Measurements from ENCODE around the gene RNASE9. TPM values are rescaled to one million over a fixed set of nuclear protein-coding genes. Genes with fewer than 3 reads are reported as not detected.

The RNASE9 gene
- total RNA-seq, 4 donors from 2014 or later: not detected

DNA sequence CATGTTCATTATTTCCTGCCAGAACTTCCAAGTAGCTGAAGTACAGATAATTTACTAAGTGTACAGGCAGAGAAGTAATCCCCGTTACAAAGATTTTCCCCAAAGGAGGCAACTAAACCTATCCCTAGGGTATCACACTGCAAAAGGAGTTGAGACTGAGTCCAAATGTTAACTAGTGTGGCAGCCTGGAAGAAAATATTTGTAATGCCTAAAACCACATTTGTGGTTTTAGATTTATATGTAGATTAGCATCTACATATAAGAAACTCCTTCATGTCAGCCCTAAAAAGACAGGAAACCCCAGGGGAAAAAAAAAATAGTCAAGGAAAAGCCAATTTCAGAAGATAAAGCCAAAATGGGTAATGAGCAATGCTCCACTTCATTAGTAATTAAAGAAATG is 31.7 kb upstream of the RNASE9 start:
- no peak for TF ChIP-seq POLR2AphosphoS5 (IDR thresholded peaks at IDR 0.05)

GRCh38 chr14:20591235-20591634 is 30.4 kb upstream of the RNASE9 start, which contains the start of gene RNASE12:
TSS of gene RNASE12 (minus strand) at chr14:20591376. CDS start at chr14:20590723, 653 bp downstream.
- WGBS: 72% methylated on average over 4 of the region's 4 CpGs
- intact Hi-C loops (cut with DNase I): no loop called here

More for the DNA sequence above, 31.7 kb upstream of the RNASE9 start:
- no peak for DNase-seq (ENCODE audit: extremely low spot score)
- no peak overlapping the region for H3K4me3 ChIP-seq
- H3K9me3 ChIP-seq: no peaks in the 10 kb centered on the region
- no peaks in the 10 kb centered on the region for H3K4me1 ChIP-seq
- H3K27ac ChIP-seq (replicated peaks in 1 of 4): no peak overlapping the region
- WGBS: 45% methylated on average over 1 of the region's 1 CpG
- H3K27me3 ChIP-seq: peaks cover 0 to 15% (median 0%) of the 10 kb centered on the region in 4 donors
- H3K36me3 ChIP-seq: no peaks in the 10 kb centered on the region
- intact Hi-C loops (cut with DNase I): no loop called here

DNA sequence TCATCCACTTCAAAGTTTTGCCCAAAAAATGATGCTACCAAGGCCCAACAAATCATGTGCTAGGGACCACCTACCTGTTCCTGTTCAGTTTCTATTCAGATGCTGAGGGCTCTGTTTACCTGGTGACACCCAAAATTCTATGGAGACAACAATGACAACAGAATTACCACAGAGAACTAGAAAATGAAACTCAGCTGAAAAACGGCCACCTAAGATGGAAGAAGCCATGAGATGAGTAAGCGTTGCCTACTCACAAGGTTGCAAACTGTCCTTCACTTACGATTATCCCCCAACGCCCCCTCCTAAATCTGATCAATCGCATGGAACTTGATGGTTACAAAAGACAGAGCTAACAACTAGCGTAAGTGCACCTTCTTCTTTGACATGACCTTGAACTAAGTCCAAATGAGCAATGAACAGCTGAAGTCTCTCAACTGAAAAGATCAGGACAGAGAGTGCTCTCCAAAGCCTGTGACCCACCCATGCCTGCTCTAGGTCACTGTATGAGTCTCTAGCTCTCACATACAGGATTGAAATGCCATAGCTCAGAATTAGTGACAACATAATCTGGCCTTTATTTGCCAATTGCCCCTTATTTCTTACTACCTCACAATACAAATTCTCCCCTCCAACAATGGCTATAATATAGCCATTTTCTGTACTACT is 26.8 kb upstream of the RNASE9 start, which contains the start of gene RNASE11:
Gene RNASE11 (minus strand): TSS at position 513 of the 666 bp plus-strand sequence.
- no peak within 1 kb of the TSS for H3K4me3 ChIP-seq
- peaks cover 0 to 20% (median 0%) of the 10 kb centered on the region in 4 donors for H3K27me3 ChIP-seq
- 86% methylated on average over 6 of the region's 6 CpGs for WGBS
- no peaks in the 10 kb centered on the region for H3K36me3 ChIP-seq
- intact Hi-C loops (cut with DNase I): no loop called here
- H3K9me3 ChIP-seq: no peaks in the 10 kb centered on the region
- H3K4me1 ChIP-seq: no peaks in the 10 kb centered on the region
- no peak for DNase-seq (ENCODE audit: extremely low spot score)
- H3K27ac ChIP-seq (replicated peaks in 1 of 4): no peak within 1 kb of the TSS
- no peak for TF ChIP-seq POLR2A (IDR thresholded peaks at IDR 0.05; ENCODE audit: low read depth)
- TF ChIP-seq EP300 (IDR thresholded peaks at IDR 0.05): no peak
- no peak for TF ChIP-seq POLR2AphosphoS5 (IDR thresholded peaks at IDR 0.05)
- TF ChIP-seq CTCF (IDR thresholded peaks at IDR 0.05): no peak

More at GRCh38 chr14:20591235-20591634, 30.4 kb upstream of the RNASE9 start, which contains the start of gene RNASE12:
- Histone ChIP-seq H3K4me1 (no peaks in the 10 kb centered on the region), H3K27me3 (peaks cover 0 to 15% (median 0%) of the 10 kb centered on the region in 4 donors), H3K4me3 (no peak within 1 kb of the TSS), H3K36me3 (no peaks in the 10 kb centered on the region), H3K27ac (replicated peaks in 1 of 4) (no peak within 1 kb of the TSS), H3K9me3 (no peaks in the 10 kb centered on the region)
- TF ChIP-seq POLR2AphosphoS5 (IDR thresholded peaks at IDR 0.05) (no peak), CTCF (IDR thresholded peaks at IDR 0.05) (no peak), EP300 (IDR thresholded peaks at IDR 0.05) (no peak), POLR2A (IDR thresholded peaks at IDR 0.05; ENCODE audit: low read depth) (no peak)
- DNase-seq (ENCODE audit: extremely low spot score): no peak

GRCh38 chr14:20583908-20584307 is 23.1 kb upstream of the RNASE9 start:
- Histone ChIP-seq H3K27ac (replicated peaks in 1 of 4) (no peak overlapping the region), H3K36me3 (no peaks in the 10 kb centered on the region), H3K4me3 (no peak overlapping the region), H3K9me3 (no peaks in the 10 kb centered on the region), H3K27me3 (peaks cover 0 to 10% (median 0%) of the 10 kb centered on the region in 4 donors), H3K4me1 (no peaks in the 10 kb centered on the region)
- 54% methylated on average over 5 of the region's 5 CpGs for WGBS
- DNase-seq (ENCODE audit: extremely low spot score): no peak
- TF ChIP-seq POLR2AphosphoS5 (IDR thresholded peaks at IDR 0.05) (no peak), EP300 (IDR thresholded peaks at IDR 0.05) (no peak), CTCF (IDR thresholded peaks at IDR 0.05) (no peak), POLR2A (IDR thresholded peaks at IDR 0.05; ENCODE audit: low read depth) (no peak)
- intact Hi-C loops (cut with DNase I): no loop called here

DNA sequence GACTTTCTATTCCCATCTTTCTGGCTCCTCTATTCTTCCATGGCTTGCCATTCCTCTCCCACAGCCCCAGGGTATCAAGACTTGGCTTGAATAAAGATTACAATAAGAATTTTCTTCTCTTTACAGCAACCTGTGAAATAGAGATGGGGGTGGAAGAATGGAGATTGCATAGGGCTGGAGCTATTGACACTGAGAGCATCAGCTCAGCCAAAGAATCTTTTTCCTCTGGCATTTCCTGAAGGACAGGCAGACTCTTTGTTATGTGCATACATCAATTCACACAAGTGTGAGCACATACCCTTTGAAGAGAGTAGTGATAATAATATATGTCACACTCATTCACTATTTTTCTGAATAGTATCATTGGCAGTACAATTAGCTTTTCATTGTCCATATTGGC is 22.3 kb upstream of the RNASE9 start:
- H3K36me3 ChIP-seq: no peaks in the 10 kb centered on the region
- no peaks in the 10 kb centered on the region for H3K9me3 ChIP-seq
- intact Hi-C loops (cut with DNase I): no loop called here
- DNase-seq (ENCODE audit: extremely low spot score): no peak
- no peak overlapping the region for H3K27ac ChIP-seq (replicated peaks in 1 of 4)
- H3K27me3 ChIP-seq: peaks cover 0 to 7% (median 0%) of the 10 kb centered on the region in 4 donors
- H3K4me3 ChIP-seq: no peak overlapping the region
- TF ChIP-seq POLR2AphosphoS5 (IDR thresholded peaks at IDR 0.05) (no peak), POLR2A (IDR thresholded peaks at IDR 0.05; ENCODE audit: low read depth) (no peak), EP300 (IDR thresholded peaks at IDR 0.05) (no peak), CTCF (IDR thresholded peaks at IDR 0.05) (no peak)
- no peaks in the 10 kb centered on the region for H3K4me1 ChIP-seq

Data from esophagus muscularis mucosa (tissue), 4 donors.